Measurements from ENCODE around the gene ENC1. TPM values are rescaled to one million over a fixed set of nuclear protein-coding genes. Genes with fewer than 3 reads are reported as not detected.
A peak's percentile ranks its signal among the peaks of the same experiment; 100 is the strongest.

Gene ENC1
- total RNA-seq, 1 donor from 2014 or later: 2.6 TPM

DNA sequence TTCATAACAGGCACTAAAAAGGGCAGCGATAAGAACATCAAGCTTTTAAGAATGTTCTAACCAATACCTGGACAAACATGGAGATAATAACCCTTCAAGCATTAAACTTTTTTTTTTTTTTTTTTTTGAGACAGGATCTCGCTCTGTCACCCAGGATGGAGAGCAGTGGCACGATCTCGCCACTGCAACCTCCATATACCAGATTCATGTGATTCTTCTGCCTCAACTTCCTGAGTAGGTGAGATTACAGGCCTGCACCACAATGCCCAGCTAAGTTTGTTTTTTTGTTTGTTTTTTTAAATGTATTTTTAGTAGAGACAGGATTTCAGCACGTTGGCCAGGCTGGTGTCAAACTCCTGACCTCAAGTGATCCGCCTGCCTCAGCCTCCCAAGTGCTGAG is 14.7 kb upstream of the ENC1 start:
- no peak for ATAC-seq

GRCh38 chr5:74653991-74654390 is 13.5 kb upstream of the ENC1 start:
- no peak for ATAC-seq

GRCh38 chr5:74652576-74652975 is 12.0 kb upstream of the ENC1 start:
- no peak for ATAC-seq

DNA sequence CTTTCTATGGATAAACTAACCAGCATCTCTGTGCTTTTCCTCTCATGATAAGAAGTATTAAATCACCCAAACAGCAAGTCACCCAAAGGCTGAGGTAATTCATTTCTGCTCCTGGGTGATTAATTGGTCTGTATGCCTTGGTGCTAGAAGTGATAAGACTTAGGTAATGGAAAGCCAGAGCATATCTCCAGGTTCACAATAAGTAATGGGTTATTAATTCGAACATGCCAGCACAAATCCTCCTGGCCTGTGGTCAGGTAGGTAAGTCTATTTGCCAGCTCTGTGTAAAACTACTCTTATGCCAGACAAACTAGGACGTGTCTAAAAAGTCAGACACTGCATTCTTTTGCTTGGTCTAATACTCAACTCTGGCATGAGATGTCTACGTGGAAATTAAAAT is 11.2 kb upstream of the ENC1 start:
- ATAC-seq: peak; percentile 40

DNA sequence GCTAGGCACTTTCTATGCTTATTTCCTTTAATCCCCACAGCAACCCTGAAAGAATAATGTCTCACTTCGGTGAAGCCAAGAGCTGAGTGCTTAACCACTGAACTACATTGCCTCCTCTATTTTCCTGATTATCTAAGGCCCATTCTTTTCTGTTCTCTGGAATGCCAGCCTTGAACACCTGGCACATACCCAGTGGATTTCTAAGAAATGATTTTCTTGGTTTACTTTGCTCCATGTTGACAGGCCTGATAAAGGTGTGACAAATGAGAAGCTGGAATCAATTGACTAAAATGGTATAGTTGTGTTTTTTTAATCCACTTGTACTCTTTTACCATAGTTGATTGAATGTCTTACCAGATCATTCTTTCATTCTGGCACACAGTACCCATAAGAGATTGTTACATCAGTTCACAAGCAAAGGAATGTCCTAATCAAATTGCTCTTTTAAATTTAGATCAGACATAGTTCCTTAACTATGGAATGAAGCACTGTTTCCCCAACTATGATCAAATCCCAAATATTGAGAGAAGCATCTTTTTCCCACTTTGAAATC is 9.0 kb upstream of the ENC1 start:
- ATAC-seq: no peak

- ATAC-seq: peak; percentile 62
Measured at GRCh38 chr5:74648835-74649293, 8.3 kb upstream of the ENC1 start.

DNA sequence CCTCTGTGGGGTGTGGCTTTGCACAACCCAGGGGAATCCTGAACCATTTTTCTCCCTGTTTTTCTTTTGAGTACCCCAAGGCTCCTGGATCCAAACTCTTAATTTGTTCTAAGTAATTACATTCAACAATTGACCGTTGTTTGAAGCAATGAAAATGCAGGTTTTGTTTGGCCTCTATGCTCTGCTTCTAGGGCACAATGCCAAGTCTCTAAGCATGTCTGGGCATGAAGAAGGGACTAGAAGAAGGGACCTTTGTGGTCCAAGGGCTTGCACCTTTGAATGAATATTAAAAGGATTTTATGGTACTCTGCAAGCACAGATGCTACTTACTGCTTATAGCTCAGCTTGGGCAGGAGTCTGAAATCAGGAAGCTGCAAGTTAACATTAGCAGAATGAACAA is 6.6 kb upstream of the ENC1 start:
- no peak for ATAC-seq

- peak; percentile 68 for ATAC-seq
Measured at GRCh38 chr5:74643111-74643562, 2.6 kb upstream of the ENC1 start.

DNA sequence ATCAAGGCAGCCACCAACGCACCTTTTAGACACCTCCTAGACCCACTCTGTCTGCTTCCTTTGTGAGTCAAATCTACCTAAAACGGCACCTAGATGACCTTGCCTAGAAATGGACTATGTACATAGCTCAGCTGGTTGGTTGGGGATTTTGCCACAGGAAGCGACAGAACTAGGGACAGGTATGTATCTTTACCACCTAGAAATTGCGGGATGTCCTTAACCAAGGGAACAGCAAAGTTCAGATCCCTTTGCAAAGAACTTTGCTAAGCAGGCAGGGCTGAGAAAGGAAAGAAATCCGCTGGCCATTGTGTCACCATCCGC is 2.0 kb upstream of the ENC1 start:
- no peak for ATAC-seq

- ATAC-seq: peak; percentile 23
Measured at GRCh38 chr5:74641735-74642542, 1.4 kb upstream of the ENC1 start.

GRCh38 chr5:74640954-74641734 is 616 bp upstream of the ENC1 start:
- ATAC-seq: peak; percentile 35

DNA sequence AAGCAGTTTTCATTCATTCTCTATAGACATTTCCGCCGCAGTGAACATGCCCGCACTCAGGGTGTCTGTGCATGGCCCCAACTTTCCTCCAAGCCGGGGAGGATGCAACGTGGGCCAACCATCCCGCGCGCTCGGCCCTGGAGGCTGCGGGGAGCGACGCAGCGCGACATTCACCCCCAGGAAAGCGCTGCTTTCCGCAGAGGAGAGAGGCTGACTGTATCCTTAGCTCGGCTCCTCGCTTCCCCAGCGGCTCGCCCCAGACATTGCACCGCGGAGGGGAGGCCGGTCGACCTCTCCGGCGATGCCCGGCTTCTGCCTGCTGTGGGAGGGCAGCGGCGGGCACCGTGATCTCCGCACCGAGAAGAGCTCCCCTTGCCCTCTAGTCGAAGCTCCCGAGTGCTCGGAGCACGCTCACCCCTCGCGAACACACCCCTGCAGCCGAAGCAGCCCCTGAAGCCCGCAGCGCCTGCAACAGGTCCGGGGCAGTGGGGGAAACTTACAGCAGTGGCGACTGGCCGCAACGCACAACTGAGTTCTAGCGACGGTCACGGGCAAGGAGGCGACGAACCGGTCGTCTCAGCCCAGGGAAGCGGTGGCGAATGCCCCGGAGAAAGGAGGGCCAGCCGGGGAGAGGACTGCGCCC is 600 bp downstream of the ENC1 start:
- ATAC-seq: peak; percentile 39

DNA sequence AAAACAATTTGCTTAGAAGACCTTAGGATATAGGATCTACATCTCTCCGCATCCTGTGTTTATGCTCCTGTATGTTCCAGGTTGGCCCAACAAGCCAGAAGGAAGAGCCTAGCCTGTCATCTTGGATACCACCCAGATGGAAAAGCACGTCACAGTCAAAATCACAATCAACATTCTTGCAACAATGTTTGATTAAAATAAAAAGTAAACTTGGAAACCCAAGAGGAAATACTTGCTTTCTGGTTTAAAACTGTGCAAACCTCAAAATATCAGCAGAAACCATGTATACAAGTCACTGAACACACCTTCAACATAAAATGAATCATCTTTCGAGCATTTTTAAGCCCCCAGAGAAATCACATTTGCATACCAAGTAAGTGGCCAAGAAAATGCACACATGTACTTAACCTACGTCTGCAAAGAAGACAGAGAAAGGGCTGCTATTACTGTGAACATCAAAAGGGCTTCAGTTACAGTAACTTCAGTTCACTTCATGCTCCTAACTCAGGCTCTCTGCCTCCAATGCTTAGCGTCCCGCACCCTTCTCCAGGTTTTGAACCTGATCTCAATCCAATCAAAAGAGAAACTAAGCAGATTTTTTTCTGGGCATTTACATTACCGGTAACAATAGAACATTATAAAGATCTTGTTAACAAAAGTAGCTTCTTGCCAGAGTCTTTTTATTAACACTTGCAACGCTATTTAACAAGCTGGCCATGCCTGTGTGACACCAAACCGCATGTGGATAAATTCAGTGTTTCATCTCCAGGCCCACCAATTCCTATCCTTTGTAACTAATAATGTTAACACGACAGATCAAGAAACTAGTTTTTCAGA is 1.3 kb downstream of the ENC1 start:
- ATAC-seq: no peak

DNA sequence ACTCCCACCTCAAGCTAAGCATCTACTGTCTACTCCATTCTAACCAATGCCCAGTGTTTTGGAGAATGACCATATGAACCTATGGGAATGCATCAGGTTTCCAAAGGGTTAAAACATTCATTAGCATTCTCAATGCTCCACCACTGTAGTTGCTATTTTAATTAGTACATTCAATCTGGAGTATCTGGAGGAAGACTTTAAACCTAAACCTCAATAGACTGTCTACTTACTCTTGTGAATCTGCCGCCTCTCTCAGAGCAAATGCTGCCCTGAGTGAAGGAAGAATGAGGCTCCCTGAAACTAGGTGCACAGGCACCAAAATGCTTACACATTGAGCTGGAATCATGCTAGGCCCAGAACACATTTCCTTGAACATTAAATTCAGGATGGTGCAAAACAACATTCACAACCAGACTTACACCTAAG is 2.0 kb downstream of the ENC1 start:
- ATAC-seq: no peak

DNA sequence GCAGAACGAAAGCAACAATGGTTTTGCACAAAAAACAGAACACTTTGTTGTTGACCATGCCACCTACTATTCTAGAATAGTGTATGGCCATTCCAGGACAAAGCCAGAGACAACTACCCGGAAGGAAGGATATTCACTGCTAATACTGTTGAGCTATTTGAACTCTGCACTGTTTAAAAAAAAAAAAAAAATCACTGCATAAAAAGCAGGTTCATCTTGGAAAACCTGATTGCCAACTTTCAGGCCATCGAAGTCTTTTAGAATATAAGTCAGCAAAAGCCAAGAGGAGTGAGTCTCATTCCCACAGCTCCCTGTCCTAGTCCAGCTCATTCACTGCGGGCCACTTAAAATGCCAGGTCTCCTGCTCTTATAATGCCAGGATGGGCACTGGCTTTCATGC is 4.0 kb downstream of the ENC1 start:
- ATAC-seq: peak; percentile 4

DNA sequence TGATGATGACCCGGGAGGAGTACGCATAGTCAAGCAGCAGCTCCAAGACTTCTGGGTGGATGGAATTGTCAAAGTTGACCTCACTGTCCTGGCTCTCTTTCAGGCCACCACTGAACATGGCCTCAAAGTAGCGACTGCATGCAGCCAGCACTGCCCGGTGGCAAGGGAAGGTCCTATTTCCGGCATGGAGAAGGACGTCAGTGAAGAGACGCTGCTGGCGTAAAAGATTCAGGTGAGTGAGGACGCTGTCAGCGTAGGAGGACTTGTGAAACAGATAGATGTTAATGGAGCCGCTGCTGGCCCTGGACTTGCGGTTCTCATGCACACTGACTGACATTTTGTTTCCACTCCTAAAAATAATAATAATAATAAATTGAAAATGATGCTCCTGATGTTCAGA is 4.4 kb downstream of the ENC1 start:
- ATAC-seq: no peak

GRCh38 chr5:74634611-74635286 is 5.8 kb downstream of the ENC1 start:
- no peak for ATAC-seq

DNA sequence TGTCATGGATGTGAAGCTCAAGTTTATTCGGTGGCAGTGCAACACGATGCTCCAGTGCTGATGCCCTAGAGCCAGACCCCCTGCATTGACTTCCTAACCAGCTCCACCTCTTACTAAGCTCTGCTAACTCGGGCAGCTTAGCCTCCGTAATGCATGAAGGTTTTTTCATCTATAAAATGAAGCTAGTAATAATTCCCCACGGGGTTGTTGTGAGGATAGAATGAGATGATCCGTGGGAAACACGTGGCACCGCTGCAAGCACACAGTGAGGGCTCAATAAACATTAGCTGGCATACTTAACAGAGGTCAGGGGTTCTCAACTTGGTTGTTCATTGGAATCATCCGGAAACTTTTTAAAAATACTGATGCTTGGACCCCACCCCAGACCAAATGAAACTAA is 6.8 kb downstream of the ENC1 start:
- ATAC-seq: no peak

DNA sequence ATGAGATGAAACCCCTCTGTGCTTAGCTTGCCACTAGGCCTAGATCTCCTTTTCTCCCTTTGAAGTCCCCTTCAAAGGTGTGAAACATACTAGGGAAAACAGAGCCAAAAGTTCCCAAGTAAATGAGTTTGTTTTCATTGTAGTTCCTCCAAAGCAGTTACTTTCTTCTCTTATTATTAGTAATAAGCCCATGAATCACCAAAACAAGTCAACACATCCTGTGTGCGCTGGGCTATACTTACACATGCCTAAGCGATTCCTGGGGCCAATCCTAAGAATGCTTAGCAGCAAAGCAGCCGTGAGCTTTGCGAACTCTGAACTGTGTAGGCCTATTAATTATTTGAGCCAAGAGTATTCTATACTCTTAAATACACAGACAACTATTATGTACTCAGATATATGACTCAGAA is 7.6 kb downstream of the ENC1 start:
- ATAC-seq: peak; percentile 63

- peak; percentile 42 for ATAC-seq
Measured at GRCh38 chr5:74631081-74631953, 9.2 kb downstream of the ENC1 start.
